Common myeloid progenitor, CD34-positive (primary cell): Measurements from ENCODE around the gene ENTPD6.
"Not testable (repeated sequence)": the region's sequence is repeated elsewhere in the genome, so short reads cannot be mapped to it uniquely, and the experiment has no call there.

Source experiments
- CTCF ChIA-PET: fragments of 350-600 bp; sonication (Branson Sonifier 250); formaldehyde crosslinking; loops from one replicate; lab custom pipeline; 2021; ENCODE audit warnings: antibody characterized with exemption; lab: Charles Lee
- POLR2A ChIA-PET: fragments of 350-600 bp; sonication (Branson Sonifier 250); formaldehyde crosslinking; loops from one replicate; lab custom pipeline; 2021; ENCODE audit warnings: antibody characterized with exemption; lab: Charles Lee
- DNase-seq, 3 donors: peaks; one replicate each; pipeline versions ENCODE4 v3.0.0 to v3.0.0-alpha.2; 2013
- H3K27ac ChIP-seq, 2 experiments: 1 replicate in 1 of 2; 2 replicates in 1 of 2; pipeline ENCODE4 v1.7.0; 2013; ENCODE audit warnings: inconsistent platforms in 2 of 2, low read length in 2 of 2, mild to moderate bottlenecking in 2 of 2, low read depth in 1 of 2, moderate library complexity in 1 of 2; ENCODE audit not compliant: severe bottlenecking in 2 of 2, insufficient read depth in 1 of 2, poor library complexity in 1 of 2
- H3K27me3 ChIP-seq, 5 experiments: replicated peaks in 2 of 5; 1 replicate in 3 of 5; 2 replicates in 2 of 5; pipeline versions ENCODE4 v1.6.1 to v1.7.0; 2013; ENCODE audit warnings: low read length in 4 of 5, mild to moderate bottlenecking in 2 of 5, moderate library complexity in 2 of 5, inconsistent platforms in 1 of 5; ENCODE audit not compliant: insufficient read depth in 5 of 5, control insufficient read depth in 4 of 5
- H3K36me3 ChIP-seq, 4 experiments: 1 replicate in 2 of 4; 2 replicates in 2 of 4; pipeline versions ENCODE4 v1.6.1 to v1.7.0; 2013; ENCODE audit warnings: low read length in 3 of 4, control low read depth in 1 of 4, mild to moderate bottlenecking in 1 of 4; ENCODE audit not compliant: control insufficient read depth in 4 of 4, insufficient read depth in 4 of 4
- H3K4me1 ChIP-seq, 4 experiments: 1 replicate in 3 of 4; 2 replicates in 1 of 4; pipeline versions ENCODE4 v1.6.1 to v1.7.1; 2013; ENCODE audit warnings: low read length in 3 of 4, mild to moderate bottlenecking in 3 of 4, control low read depth in 1 of 4, inconsistent platforms in 1 of 4, moderate library complexity in 1 of 4; ENCODE audit not compliant: control insufficient read depth in 4 of 4, insufficient read depth in 4 of 4; ENCODE audit errors: control extremely low read depth in 1 of 4
- H3K4me3 ChIP-seq, 7 experiments: 1 replicate in 4 of 7; 2 replicates in 3 of 7; pipeline versions ENCODE4 v1.5.1 to v1.7.0; 2013; ENCODE audit warnings: mild to moderate bottlenecking in 7 of 7, low read length in 6 of 7, moderate library complexity in 6 of 7, inconsistent platforms in 2 of 7, low read depth in 2 of 7, control low read depth in 1 of 7; ENCODE audit not compliant: insufficient read depth in 4 of 7, control insufficient read depth in 1 of 7; ENCODE audit errors: extremely low read depth in 1 of 7
- H3K9me3 ChIP-seq, 5 experiments: 1 replicate in 4 of 5; 2 replicates in 1 of 5; pipeline versions ENCODE4 v1.6.1 to v1.7.1; 2013; ENCODE audit warnings: low read length in 4 of 5, mild to moderate bottlenecking in 2 of 5, inconsistent platforms in 1 of 5, low read depth in 1 of 5, moderate library complexity in 1 of 5; ENCODE audit not compliant: control insufficient read depth in 4 of 5, insufficient read depth in 2 of 5; ENCODE audit errors: control extremely low read depth in 1 of 5
- WGBS: methylation state at CpG from one replicate; pipeline ENCODE4 v1.1.5; 2013; ENCODE audit not compliant: insufficient coverage; 5-methylcytosine and 5-hydroxymethylcytosine counted together

The ENTPD6 gene

DNA sequence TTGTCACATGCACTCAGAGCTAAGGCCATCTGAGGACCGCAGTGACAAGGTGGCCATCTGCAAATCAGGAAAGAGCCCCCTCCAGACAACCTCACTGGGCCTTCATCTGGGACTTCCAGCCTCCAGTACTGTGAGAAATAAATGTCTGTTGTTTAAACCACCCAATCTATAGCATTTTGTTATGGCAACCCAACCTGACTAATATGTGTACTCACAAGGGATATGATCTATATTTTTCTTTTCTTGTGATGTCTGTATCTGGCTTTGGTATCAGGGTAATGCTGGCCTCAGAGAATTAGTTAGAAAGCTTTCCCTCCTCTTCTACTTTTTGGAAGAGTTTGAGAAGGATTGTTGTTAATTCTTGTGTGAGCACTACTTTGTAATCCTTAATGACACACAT lies 37.5 kb upstream of the ENTPD6 start:
- Histone ChIP-seq H3K4me3 (no peak overlapping the region), H3K4me1 (no peaks in the 10 kb centered on the region), H3K9me3 (peaks cover 0 to 3% (median 0%) of the 10 kb centered on the region in 5 experiments), H3K27me3 (peaks cover 0 to 2% (median 0%) of the 10 kb centered on the region in 5 experiments), H3K27ac (no peak overlapping the region), H3K36me3 (no peaks in the 10 kb centered on the region)
- DNase-seq, result no peak
- ChIA-PET CTCF (no interaction called here), POLR2A (no interaction called here)
- WGBS, result no CpG with 5 or more reads among the region's 1 CpG

DNA sequence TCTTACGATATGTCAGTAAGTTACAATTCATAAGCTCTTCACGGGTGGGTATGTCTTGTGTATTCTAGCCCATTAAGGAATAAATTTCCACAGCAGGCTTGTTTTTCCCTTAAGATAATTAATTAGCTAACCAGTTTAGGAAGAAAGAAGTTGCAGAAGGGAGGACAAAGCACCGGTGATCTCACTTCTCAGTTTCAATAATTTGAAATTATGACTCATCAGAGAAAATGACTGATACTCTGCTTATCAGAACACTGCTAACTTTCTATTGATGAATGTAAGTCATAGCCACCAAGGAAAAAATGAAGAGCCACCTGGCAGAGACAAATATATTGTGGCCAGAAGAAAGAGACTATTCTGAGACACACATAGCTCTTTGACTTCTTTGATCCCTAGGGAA lies 35.0 kb upstream of the ENTPD6 start:
- POLR2A ChIA-PET, result no interaction called here
- no CpG with 5 or more reads among the region's 3 CpGs for WGBS

DNA sequence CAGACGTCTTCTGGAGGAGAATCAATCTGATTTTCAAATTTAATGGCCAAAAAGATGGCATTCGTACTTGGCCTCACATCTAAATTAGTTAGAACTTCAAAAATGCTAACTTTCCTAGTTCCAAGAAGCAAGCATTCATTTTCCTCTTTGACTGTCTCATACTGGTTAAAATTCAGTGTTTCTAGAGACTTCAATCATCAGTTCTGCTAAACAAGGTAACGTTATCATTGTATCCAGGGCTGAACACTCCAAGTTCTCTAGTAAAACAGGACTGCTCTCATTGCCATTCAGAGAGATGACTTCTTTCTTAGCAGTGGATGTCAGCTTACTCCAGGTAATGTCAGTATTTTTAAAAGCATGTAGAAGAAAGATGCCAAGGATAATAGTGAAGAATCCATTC lies 34.6 kb upstream of the ENTPD6 start:
- Histone ChIP-seq H3K27me3 (peaks cover 0 to 2% (median 0%) of the 10 kb centered on the region in 5 experiments), H3K4me1 (no peaks in the 10 kb centered on the region), H3K4me3 (no peak overlapping the region), H3K27ac (no peak overlapping the region), H3K36me3 (no peaks in the 10 kb centered on the region), H3K9me3 (peaks cover 0 to 19% (median 9%) of the 10 kb centered on the region in 5 experiments)
- ChIA-PET POLR2A (no interaction called here), CTCF (no interaction called here)
- 97% methylated on average over 3 of the region's 3 CpGs for WGBS
- no peak for DNase-seq

More for the DNA sequence above, 35.0 kb upstream of the ENTPD6 start:
- Histone ChIP-seq H3K27me3 (peaks cover 0 to 2% (median 0%) of the 10 kb centered on the region in 5 experiments), H3K4me3 (no peak overlapping the region), H3K4me1 (no peaks in the 10 kb centered on the region), H3K27ac (no peak overlapping the region), H3K36me3 (no peaks in the 10 kb centered on the region), H3K9me3 (peaks cover 0 to 15% (median 5%) of the 10 kb centered on the region in 5 experiments)
- CTCF ChIA-PET, result no interaction called here
- DNase-seq, result no peak

DNA sequence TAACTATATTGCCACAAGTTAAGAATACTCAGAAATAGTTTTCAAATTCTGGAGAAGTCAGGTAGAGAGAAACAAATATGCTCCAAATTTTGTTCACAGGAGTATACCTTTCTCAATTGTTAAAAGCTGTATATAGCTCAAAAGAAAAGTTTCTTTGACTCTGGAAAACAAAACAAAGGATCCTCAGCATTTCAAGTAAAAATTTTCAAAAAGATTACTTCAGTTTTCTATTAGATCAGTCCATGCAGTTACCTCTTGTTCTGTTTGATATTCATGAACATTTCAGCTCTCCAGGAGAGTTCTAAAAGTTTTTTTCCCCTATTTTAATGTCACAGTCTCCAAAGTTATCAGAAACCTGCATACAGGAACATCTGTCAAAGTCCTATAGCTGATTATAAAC lies 30.4 kb upstream of the ENTPD6 start:
- Histone ChIP-seq H3K27ac (no peak overlapping the region), H3K9me3 (peaks cover 0 to 27% (median 9%) of the 10 kb centered on the region in 5 experiments), H3K4me1 (no peaks in the 10 kb centered on the region), H3K4me3 (no peak overlapping the region), H3K27me3 (peaks cover 0 to 2% (median 0%) of the 10 kb centered on the region in 5 experiments), H3K36me3 (no peaks in the 10 kb centered on the region)
- no peak for DNase-seq
- ChIA-PET POLR2A (interaction anchor here (0.7 kb wide), 1 partner anchor 47 kb away, joined by 3 read pairs; no protein-coding TSS in a partner anchor), CTCF (interaction anchor here (1.0 kb wide), 1 partner anchor 17 kb away, joined by 3 read pairs; no protein-coding TSS in a partner anchor)

DNA sequence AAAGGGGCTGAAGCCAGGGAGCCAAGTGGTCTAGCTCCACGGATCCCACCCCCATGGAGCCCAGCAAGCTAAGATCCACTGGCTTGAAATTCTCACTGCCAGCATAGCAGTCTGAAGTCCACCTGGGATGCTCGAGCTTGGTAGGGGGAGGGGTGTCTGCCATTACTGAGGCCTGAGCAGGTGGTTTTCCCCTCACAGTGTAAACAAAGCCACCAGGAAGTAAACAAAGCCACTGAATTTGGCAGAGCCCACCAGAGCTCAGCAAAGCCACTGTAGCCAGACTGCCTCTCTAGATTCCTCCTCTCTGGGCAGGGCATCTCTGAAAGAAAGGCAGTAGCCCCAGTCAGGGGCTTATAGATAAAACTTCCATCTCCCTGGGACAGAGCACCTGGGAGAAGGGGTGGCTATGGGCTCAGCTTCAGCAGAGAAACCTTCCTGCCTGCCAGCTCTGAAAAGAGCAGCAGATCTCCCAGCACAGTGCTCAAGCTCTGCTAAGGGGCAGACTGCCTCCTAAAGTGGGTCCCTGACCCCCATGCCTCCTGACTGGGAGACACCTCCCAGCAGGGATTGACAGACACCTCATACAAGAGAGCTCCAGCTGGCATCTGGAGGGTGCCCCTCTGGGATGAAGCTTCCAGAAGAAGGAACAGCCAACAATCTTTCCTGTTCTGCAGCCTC lies 29.3 kb upstream of the ENTPD6 start:
- H3K36me3 ChIP-seq, H3K27me3 ChIP-seq, DNase-seq, CTCF ChIA-PET, H3K27ac ChIP-seq, H3K4me1 ChIP-seq, H3K4me3 ChIP-seq: not testable (repeated sequence)
- POLR2A ChIA-PET, result interaction anchor here (0.7 kb wide), 1 partner anchor 46 kb away, joined by 3 read pairs; no protein-coding TSS in a partner anchor
- 100% methylated on average over 1 of the region's 2 CpGs for WGBS
- peaks cover 0 to 27% (median 9%) of the 10 kb centered on the region in 5 experiments for H3K9me3 ChIP-seq

DNA sequence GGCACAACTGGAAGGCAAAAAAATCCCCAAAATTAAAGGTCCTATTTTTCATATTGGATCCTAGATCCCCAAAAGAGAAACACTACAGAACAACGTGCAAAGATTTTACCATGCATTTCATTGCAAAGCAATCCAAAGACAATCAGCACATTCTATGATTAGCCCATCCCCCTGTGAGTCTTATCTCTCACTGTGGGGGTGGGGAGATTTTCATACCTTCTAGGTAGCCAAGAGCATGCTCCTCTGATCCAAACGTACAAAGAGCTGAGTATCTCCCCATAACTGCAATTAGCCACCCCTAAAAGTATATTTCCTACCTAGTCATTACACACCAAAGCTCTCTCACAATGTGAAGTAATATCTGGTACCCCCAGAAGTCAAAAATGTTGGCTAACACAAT lies 22.2 kb upstream of the ENTPD6 start:
- ChIA-PET CTCF (interaction anchor here (1.0 to 2.0 kb wide), 2 partner anchors 39 to 180 kb away, joined by 4 to 6 read pairs; no protein-coding TSS in a partner anchor), POLR2A (no interaction called here)
- no peaks in the 10 kb centered on the region for H3K36me3 ChIP-seq
- H3K27ac ChIP-seq, result no peak overlapping the region
- no CpG with 5 or more reads among the region's 2 CpGs for WGBS
- no peaks in the 10 kb centered on the region for H3K27me3 ChIP-seq
- no peak for DNase-seq
- H3K4me1 ChIP-seq, result no peaks in the 10 kb centered on the region
- no peak overlapping the region for H3K4me3 ChIP-seq
- no peaks in the 10 kb centered on the region for H3K9me3 ChIP-seq

DNA sequence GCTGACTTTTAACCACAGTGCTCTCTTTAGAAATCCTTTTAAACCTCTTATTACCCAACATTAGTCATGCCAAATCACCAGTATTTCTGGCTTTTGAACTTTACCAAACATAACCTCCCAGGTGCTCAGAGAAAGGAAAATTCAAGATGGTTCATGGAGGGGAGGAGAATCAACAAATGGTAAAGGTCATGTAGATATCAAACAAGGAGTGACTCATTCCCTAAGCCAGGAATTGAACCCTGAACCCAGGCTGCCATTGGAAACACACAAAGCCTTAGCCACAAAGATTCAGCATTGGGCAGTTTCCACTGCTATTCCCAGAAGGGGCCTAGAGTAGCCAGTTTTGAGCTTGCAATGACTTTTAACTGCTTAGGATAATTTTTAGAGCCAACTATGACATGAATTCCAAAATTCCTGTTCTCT lies 21.6 kb upstream of the ENTPD6 start:
- no peaks in the 10 kb centered on the region for H3K36me3 ChIP-seq
- H3K4me3 ChIP-seq, result no peak overlapping the region
- ChIA-PET POLR2A (no interaction called here), CTCF (interaction anchor here (0.6 to 2.0 kb wide), 4 partner anchors 40 to 1543 kb away, joined by 3 to 6 read pairs (median 4); no protein-coding TSS in a partner anchor)
- no peak for DNase-seq
- no peaks in the 10 kb centered on the region for H3K4me1 ChIP-seq
- H3K9me3 ChIP-seq, result no peaks in the 10 kb centered on the region
- H3K27me3 ChIP-seq, result peaks cover 0 to 2% (median 0%) of the 10 kb centered on the region in 5 experiments
- no peak overlapping the region for H3K27ac ChIP-seq
